K562 (cell line): ENCODE measurements around the gene ACE.
"Not testable (repeated sequence)": the region's sequence is repeated elsewhere in the genome, so short reads cannot be mapped to it uniquely, and the experiment has no call there.

Experiments used
- HIVEP1 ChIP-seq: fragments of 250-450 bp; sonication (Bioruptor Pico); IDR thresholded peaks from 2 replicates; pipeline ENCODE4 v1.4.0; 2020; ENCODE audit warnings: mild to moderate bottlenecking
- MCM2 ChIP-seq: fragments of 450-650 bp; IDR thresholded peaks from 2 replicates; pipeline ENCODE4 v1.6.1; 2017; ENCODE audit warnings: low read depth, mild to moderate bottlenecking
- ZNF592 ChIP-seq: fragments of 450-650 bp; IDR thresholded peaks from 2 replicates; pipeline ENCODE4 v1.6.1; 2017; ENCODE audit warnings: antibody characterized with exemption, mild to moderate bottlenecking
- TF ChIP-seq, protein P1 (sequence below), 3 experiments: IDR thresholded peaks in 2 of 3; conservative IDR thresholded peaks in 1 of 3; 2 replicates each; pipeline ENCODE4 v1.5.1; 2011 to 2012; ENCODE audit warnings: low read length in 3 of 3, mild to moderate bottlenecking in 3 of 3, control low read depth in 2 of 3, improper control_type of control experiment in 1 of 3, inconsistent platforms in 1 of 3, low read depth in 1 of 3, mixed read lengths in 1 of 3, moderate library complexity in 1 of 3; ENCODE audit not compliant: insufficient read depth in 2 of 3
- TF ChIP-seq, protein P2 (sequence below): fragments of 450-650 bp; IDR thresholded peaks from 2 replicates; pipeline ENCODE4 v1.6.1; 2016; ENCODE audit warnings: antibody characterized with exemption

DNA sequence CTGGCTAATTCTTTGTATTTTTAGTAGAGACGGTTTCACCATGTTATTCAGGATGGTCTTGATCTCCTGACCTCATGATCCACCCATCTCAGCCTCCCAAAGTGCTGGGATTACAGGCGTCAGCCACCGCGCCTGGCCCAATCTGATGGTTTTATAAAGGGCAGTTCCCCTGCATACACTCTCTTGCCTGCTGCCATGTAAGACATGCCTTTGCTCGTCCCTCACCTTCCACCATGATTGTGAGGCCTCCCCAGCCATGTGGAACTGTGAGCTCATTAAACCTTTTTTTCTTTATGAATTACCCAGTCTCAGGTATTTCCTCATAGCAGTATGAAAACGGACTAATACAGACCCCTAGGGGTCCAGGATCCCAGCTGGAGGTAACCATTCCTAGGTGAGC, 8.8 kb upstream of the ACE start:
- TF ChIP-seq, protein P1, sequence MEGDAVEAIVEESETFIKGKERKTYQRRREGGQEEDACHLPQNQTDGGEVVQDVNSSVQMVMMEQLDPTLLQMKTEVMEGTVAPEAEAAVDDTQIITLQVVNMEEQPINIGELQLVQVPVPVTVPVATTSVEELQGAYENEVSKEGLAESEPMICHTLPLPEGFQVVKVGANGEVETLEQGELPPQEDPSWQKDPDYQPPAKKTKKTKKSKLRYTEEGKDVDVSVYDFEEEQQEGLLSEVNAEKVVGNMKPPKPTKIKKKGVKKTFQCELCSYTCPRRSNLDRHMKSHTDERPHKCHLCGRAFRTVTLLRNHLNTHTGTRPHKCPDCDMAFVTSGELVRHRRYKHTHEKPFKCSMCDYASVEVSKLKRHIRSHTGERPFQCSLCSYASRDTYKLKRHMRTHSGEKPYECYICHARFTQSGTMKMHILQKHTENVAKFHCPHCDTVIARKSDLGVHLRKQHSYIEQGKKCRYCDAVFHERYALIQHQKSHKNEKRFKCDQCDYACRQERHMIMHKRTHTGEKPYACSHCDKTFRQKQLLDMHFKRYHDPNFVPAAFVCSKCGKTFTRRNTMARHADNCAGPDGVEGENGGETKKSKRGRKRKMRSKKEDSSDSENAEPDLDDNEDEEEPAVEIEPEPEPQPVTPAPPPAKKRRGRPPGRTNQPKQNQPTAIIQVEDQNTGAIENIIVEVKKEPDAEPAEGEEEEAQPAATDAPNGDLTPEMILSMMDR (IDR thresholded peaks at IDR 0.05 in 2 of 3, conservative IDR thresholded peaks at IDR 0.05 in 1 of 3; ENCODE audit: insufficient read depth in 2 of 3, low read depth in 1 of 3, low read length in 3 of 3): not testable (repeated sequence)
- TF ChIP-seq, protein P2, sequence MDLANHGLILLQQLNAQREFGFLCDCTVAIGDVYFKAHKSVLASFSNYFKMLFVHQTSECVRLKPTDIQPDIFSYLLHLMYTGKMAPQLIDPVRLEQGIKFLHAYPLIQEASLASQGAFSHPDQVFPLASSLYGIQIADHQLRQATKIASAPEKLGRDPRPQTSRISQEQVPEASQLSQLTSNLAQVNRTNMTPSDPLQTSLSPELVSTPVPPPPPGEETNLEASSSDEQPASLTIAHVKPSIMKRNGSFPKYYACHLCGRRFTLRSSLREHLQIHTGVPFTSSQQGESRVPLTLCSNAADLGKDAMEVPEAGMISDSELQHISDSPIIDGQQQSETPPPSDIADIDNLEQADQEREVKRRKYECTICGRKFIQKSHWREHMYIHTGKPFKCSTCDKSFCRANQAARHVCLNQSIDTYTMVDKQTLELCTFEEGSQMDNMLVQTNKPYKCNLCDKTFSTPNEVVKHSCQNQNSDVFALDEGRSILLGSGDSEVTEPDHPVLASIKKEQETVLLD: not testable (repeated sequence)
- not testable (repeated sequence) for TF ChIP-seq MCM2; HIVEP1 (CRISPR knock-in tag); ZNF592
